Activated naive CD8-positive, alpha-beta T cell treated with anti-CD3 and anti-CD28 coated beads for 36 hours (primary cell): ENCODE measurements around the gene CCNY. TPM values are rescaled to one million over a fixed set of nuclear protein-coding genes. Genes with fewer than 3 reads are reported as not detected.
A peak's percentile ranks its signal among the peaks of the same experiment; 100 is the strongest.
"Not testable (repeated sequence)": the region's sequence is repeated elsewhere in the genome, so short reads cannot be mapped to it uniquely, and the experiment has no call there.

Experiments
- DNase-seq: peaks from one replicate; pipeline ENCODE4 v3.0.0; 2021
- H3K27ac Mint-ChIP-seq: one replicate; pipeline ENCODE4 v1.8.0; 2022; ENCODE audit warnings: mild to moderate bottlenecking, moderate library complexity, mixed read lengths
- H3K27me3 Mint-ChIP-seq: one replicate; pipeline ENCODE4 v1.8.0; 2022; ENCODE audit warnings: mild to moderate bottlenecking, mixed read lengths
- H3K36me3 Mint-ChIP-seq: one replicate; pipeline ENCODE4 v1.8.0; 2021; ENCODE audit warnings: mild to moderate bottlenecking, mixed read lengths
- H3K4me1 Mint-ChIP-seq: one replicate; pipeline ENCODE4 v1.8.0; 2021; ENCODE audit warnings: mixed read lengths
- H3K4me3 Mint-ChIP-seq: one replicate; pipeline ENCODE4 v1.8.0; 2022; ENCODE audit warnings: mild to moderate bottlenecking, moderate library complexity, mixed read lengths
- H3K9me3 Mint-ChIP-seq: one replicate; pipeline ENCODE4 v1.8.0; 2022; ENCODE audit warnings: mixed read lengths
- total RNA-seq, 2 experiments: library from RNA; stranded (reverse); gene quantifications; one replicate each; pipeline ENCODE4 v1.2.3, GENCODE V29; 2021

CCNY gene
- total RNA-seq, 2 experiments from 2014 or later, result 52.1 to 55.2 TPM

DNA sequence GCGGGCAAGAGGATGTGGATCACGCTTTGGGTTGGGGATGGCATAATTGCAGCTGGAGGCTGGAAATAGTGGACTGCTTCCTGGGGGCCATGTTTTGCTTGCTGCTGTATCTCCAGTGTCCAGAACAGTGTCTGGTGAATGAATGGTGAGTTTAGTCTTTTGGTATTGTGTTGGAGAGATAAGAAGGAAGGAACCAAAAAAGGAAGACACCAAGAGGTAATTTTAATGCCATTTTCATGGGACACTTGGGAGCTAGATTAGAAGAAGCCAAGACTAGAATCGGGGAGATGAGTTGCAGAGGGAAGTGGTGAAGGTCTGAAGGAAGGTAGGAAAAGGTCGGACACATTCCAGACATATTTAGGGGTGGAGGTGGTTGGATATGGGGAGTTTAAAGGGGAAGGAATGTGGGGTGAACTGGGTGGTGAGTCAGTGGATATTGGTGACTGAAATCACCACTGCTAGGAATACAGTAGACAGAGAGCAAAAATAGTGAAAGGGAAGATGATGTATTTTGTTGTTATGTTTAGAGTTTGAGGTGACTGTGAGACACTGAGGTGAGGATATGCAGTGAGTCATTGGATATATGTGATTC lies 76.7 kb downstream of the CCNY start:
- Mint-ChIP-seq H3K4me1 (peaks cover 59% of the 10 kb centered on the region), H3K4me3 (no peak overlapping the region), H3K27me3 (no peaks in the 10 kb centered on the region), H3K27ac (no peak overlapping the region), H3K9me3 (no peaks in the 10 kb centered on the region), H3K36me3 (peaks cover 2% of the 10 kb centered on the region)
- DNase-seq, result no peak

DNA sequence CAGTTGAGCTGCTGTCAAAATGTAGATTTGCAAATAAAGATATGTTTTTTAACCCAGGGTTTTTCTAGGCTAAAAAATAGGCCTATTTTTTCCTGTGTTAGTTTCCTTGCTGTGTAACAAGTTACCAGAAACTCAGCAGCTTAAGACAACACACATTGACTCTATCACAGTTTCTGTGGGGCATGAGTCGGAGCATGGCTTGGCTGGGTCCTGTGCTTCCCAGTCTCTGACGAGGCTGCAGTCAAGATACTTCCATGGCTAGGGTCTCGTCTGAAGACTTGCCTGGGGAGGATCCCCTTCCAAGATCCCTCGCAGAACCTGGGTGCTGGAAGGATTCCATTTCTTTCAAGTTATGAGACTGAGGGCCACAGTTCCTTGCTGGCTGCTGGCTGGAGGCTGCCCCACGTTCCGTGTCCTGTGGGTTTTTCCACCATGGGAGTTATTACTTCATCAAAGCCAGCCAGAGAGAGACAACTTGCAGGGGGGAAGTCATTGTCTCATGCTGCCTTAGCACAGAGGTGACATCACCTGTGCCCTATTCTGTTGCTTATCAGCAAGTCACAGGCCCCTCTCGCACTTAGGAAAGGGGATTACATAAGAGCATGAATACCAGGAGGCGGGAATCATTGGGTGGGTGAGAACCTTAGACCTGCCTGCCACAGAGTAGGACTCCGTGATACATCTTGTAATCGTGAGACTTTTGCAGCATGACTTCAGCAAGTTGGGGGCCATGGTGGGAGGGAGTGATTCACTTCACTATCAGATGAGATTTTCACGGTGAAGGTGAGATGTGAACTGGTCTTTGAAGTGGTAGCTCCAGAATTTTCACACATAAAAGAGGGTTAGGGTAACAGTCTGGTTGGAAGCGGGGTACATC lies 77.9 kb downstream of the CCNY start:
- peaks cover 6% of the 10 kb centered on the region for H3K36me3 Mint-ChIP-seq
- no peaks in the 10 kb centered on the region for H3K9me3 Mint-ChIP-seq
- DNase-seq, result peak; percentile 25
- H3K27me3 Mint-ChIP-seq, result no peaks in the 10 kb centered on the region
- peak overlapping the region; percentile 28 for H3K27ac Mint-ChIP-seq
- no peak overlapping the region for H3K4me3 Mint-ChIP-seq
- H3K4me1 Mint-ChIP-seq, result peaks cover 59% of the 10 kb centered on the region

DNA sequence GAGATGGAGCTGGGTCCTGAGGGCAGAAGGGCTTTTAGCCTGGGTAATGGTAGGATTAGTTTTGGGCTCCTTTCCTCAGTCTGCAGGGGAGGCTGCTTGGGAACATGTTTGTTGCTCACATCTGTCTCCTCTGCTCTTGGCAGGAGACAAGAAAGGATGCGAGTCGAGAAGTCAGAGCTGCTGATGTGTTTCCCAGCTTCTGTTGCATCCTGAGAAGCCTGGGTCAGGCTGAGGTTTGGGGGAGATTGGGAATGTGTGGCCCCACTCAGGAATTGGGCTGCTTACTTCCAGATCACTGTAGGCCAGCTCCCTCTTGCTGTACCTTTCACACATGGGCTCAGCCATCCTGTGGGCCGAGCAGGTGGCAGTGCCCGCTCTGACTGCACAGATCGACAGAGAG lies 79.2 kb downstream of the CCNY start:
- Mint-ChIP-seq H3K9me3 (no peaks in the 10 kb centered on the region), H3K36me3 (peaks cover 3% of the 10 kb centered on the region), H3K27ac (no peak overlapping the region), H3K4me1 (peaks cover 59% of the 10 kb centered on the region), H3K4me3 (no peak overlapping the region), H3K27me3 (no peaks in the 10 kb centered on the region)
- DNase-seq, result no peak

DNA sequence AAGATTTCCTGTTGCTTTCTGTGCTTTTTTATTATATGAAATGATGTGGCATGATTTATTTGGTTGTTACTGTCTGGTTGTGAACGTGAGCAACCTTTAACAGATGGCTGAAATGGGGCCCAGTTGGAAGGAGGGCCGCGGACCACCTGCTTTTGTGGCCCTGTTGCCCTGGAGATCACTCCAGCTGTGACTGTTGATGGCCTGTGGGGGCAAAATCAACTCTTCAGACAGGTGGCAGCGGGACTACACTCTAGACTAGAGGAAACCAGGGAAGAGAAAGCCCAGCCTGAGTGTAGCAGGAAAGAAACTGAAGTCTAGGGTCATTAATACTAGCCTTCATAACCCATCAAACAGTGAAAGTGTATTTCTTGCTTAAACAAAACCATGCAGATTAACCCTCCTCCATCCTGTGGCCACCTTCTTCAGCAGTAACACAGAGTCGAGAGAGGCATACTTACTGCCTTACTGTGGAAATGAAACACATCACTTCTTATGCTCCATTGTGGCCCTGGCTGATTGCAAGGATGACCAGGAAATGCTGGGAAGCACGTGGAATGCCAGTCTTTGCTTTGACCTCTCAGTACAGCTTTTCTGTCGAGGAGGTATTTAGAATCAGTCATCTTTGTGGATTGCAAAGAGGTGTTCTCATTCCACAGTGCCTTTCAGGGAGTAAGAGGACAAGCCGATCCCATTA lies 80.5 kb downstream of the CCNY start:
- H3K4me3 Mint-ChIP-seq, result no peak overlapping the region
- H3K27me3 Mint-ChIP-seq, result no peaks in the 10 kb centered on the region
- peaks cover 3% of the 10 kb centered on the region for H3K36me3 Mint-ChIP-seq
- H3K27ac Mint-ChIP-seq, result no peak overlapping the region
- no peaks in the 10 kb centered on the region for H3K9me3 Mint-ChIP-seq
- DNase-seq, result no peak
- peaks cover 60% of the 10 kb centered on the region for H3K4me1 Mint-ChIP-seq

DNA sequence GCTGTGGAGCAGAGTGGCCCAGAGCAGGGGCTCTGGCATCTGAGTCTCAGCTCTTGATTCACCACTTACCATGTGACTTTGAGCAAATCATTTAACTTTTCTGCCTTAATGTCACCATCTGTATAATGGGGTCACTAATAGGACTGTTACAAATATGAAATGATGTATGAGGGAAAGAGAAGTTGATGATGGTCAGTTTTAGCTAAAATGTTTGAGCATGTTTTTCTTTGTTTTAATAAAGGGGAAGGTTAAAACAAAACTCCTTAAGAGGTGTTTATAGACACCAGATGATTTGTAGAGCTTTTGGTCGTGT lies 81.0 kb downstream of the CCNY start:
- H3K9me3 Mint-ChIP-seq, result no peaks in the 10 kb centered on the region
- peaks cover 62% of the 10 kb centered on the region for H3K4me1 Mint-ChIP-seq
- peak overlapping the region; percentile 31 for H3K27ac Mint-ChIP-seq
- H3K36me3 Mint-ChIP-seq, result peaks cover 3% of the 10 kb centered on the region
- DNase-seq, result no peak
- H3K27me3 Mint-ChIP-seq, result no peaks in the 10 kb centered on the region
- no peak overlapping the region for H3K4me3 Mint-ChIP-seq

DNA sequence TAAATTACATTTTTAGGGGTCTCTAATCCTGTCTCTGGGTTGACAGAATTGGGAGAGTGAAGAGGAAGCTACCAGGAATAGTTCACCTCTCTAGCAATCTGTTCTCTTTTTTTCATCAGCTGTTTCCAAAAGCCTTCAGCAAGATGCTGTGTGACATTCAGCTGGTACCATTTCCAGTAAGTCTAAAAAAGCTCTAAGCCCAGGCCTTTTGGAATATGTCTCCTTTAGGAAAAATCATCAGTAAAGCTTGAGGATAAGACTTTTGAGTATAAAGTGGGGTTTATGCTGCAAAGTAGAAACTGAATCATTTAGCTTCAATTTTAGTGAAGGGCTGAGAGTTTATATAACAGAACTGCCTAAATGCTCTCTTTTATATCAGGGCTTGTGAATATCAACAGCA lies 81.5 kb downstream of the CCNY start:
- Mint-ChIP-seq H3K27ac (no peak overlapping the region), H3K4me1 (peaks cover 63% of the 10 kb centered on the region), H3K27me3 (no peaks in the 10 kb centered on the region), H3K4me3 (no peak overlapping the region), H3K9me3 (no peaks in the 10 kb centered on the region), H3K36me3 (peaks cover 3% of the 10 kb centered on the region)
- no peak for DNase-seq

DNA sequence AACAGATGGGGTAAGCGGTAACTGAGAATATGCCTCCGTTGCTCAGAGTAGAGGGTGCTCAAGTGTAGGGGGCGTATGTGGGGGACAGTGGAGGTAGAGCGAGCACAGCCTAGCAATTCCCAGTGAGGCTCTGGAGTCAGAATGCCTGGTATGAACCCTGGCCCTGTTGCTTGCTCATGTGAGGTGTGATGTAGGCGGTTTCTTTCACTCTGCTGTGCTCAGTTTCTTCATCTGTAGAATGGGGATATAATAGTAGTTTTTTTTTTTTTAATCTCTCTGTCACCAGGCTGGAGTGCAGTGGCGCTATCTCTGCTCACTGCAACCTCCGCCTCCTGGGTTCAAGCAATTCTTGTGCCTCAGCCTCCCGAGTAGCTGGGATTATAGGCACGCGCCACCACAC lies 82.3 kb downstream of the CCNY start:
- DNase-seq, H3K4me3 Mint-ChIP-seq, H3K9me3 Mint-ChIP-seq, H3K36me3 Mint-ChIP-seq, H3K27ac Mint-ChIP-seq, H3K27me3 Mint-ChIP-seq: not testable (repeated sequence)
- peaks cover 63% of the 10 kb centered on the region for H3K4me1 Mint-ChIP-seq

DNA sequence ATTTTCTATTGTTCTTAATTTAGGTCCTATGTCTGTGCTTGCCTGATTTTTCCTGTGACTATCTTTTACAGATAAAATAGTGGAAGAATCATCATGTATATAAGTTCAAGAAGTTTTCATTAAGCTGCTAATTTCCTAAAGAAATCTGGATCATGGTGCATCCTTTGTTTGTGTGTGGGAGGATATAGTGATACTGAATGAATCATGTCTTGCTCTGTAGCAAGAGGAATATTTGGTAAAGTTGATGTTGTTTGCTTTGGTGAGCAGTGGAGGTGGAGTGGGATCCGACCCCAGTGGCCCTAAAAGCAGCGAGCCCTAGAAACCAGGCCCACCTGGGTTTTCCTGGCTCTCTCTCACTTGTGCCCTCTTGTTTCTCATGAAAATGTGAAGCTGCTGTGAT lies 83.7 kb downstream of the CCNY start:
- Mint-ChIP-seq H3K4me1 (peaks cover 54% of the 10 kb centered on the region), H3K36me3 (peaks cover 3% of the 10 kb centered on the region), H3K27me3 (no peaks in the 10 kb centered on the region), H3K4me3 (no peak overlapping the region), H3K9me3 (no peaks in the 10 kb centered on the region), H3K27ac (no peak overlapping the region)
- no peak for DNase-seq

DNA sequence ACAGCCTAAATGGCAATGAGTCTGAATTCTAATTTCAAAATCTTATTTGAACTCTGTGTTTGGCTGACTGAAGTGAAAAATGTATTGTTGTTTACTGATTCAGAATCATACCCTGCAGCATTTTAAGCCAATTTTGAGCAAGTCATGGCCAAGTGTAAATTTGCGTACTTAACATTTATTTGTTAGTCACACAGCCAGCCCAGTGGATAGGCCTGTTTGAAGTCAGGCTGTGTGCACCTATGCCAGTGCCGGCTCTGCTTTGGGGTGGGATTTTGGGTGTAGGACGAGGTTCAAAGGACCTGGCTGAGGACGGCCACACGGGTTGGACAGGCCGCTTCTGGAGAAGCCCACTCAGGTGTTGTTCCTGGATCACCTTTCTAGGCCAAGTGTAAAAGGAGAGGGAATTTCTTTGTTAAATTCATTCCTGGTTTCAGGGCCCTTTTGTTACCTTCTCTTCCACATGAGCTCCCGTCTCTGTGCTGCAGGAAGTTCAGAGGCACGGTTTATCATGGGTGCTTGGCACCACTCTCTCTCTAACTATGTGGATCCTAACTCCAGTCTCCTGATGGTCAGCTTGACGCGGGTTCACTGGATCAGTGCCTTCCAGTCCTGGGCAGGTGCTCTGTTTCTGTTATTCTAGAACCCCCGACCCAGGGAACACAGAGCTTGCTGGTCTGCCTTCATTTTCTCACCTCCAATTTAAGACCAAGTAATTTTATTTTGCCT lies 84.7 kb downstream of the CCNY start:
- peaks cover 52% of the 10 kb centered on the region for H3K4me1 Mint-ChIP-seq

DNA sequence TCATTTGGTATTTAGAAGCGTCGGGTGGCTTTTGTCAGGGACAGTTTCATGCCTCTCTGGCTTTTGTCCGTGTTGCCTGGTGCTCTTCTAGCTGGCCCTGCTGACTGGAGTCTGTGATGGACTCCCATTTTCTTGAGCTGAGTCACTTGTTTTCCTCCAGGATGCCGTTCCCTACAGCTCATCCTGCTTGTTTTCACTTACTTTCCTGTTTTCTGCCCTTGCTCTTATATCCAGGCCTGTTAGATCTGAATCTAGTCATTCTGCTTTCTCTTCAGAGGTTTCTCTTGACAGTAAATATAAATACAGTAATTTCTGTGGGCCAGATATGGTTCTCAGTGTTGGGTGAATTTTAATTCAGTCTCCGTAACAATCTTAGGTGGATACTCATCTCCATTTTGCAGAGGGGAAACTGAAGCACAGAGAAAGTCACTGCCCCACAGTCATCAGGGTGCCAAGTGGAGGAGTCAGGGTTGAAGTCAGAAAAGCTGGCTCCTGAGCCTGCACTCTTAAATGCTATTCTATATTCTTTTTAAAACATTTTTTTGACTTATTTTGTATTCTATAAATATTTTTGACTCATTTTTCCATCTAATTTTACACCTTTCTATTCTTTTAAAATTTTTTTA lies 85.4 kb downstream of the CCNY start:
- H3K9me3 Mint-ChIP-seq, result no peaks in the 10 kb centered on the region
- peaks cover 53% of the 10 kb centered on the region for H3K4me1 Mint-ChIP-seq
- no peak overlapping the region for H3K27ac Mint-ChIP-seq
- no peaks in the 10 kb centered on the region for H3K27me3 Mint-ChIP-seq
- peaks cover 5% of the 10 kb centered on the region for H3K36me3 Mint-ChIP-seq
- no peak for DNase-seq
- no peak overlapping the region for H3K4me3 Mint-ChIP-seq

More for the DNA sequence above, 84.7 kb downstream of the CCNY start:
- Mint-ChIP-seq H3K36me3 (peaks cover 4% of the 10 kb centered on the region), H3K4me3 (no peak overlapping the region), H3K27ac (no peak overlapping the region), H3K27me3 (no peaks in the 10 kb centered on the region), H3K9me3 (no peaks in the 10 kb centered on the region)
- DNase-seq, result no peak

DNA sequence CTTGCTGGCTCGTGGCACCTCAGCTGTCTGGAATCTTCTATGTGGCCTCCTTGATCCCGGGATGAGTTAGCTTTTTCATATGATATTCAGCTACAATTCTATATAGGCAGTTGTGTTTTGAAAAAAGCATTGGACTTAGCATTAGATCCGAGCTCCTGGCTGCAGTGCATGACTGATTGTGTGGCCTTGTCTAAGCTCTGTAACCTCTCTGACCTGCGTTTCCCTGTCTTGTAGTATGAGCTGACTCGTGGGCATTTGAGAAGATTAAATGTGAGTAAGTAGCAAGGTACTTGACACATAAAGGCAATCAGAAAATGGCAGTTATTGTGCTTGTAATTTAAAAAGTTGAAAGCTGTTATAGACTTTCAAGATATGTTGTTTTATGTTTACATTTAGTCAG lies 85.9 kb downstream of the CCNY start:
- Mint-ChIP-seq H3K27me3 (no peaks in the 10 kb centered on the region), H3K4me1 (peaks cover 55% of the 10 kb centered on the region), H3K4me3 (no peak overlapping the region), H3K27ac (no peak overlapping the region), H3K9me3 (no peaks in the 10 kb centered on the region), H3K36me3 (peaks cover 5% of the 10 kb centered on the region)
- DNase-seq, result no peak

DNA sequence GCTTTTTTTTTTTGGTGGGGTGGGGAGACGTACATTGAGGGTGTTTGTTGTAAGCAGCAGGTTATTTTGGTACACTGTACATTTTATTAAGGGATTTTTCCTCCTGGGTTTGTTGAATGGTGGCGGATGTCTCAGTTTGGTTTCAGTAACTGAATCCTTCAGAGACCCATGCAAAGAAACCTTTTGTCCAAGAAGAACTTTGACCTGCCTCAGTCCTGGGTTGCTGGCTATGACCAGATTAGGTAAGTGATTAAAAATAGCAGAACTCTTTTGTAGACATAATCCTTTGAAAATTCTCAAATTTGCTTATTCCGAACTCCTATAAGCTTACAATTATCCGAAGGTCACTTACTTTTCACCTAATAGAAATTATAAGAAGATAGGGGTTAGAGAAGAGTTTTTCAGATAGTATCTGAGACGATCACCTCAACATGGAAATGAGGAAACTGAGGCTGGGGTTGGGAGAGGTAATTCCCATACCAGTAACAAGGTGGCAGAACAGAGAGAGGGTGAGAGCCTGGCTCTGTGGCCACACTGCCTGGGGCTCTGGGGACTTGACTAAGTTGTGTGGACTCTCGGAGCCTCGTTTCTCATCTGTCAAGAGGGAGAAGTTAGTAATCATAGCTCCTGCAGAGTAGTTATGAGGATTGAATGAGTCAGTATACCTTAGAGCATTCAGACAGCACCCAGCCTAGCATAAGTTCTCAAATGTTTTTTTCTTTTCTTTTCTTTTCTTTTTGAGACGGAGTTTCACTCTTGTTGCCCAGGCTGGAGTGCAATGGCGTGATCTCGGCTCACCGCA lies 87.4 kb downstream of the CCNY start:
- H3K9me3 Mint-ChIP-seq, result no peaks in the 10 kb centered on the region
- peaks cover 8% of the 10 kb centered on the region for H3K36me3 Mint-ChIP-seq
- H3K4me3 Mint-ChIP-seq, result no peak overlapping the region
- H3K27me3 Mint-ChIP-seq, result no peaks in the 10 kb centered on the region
- no peak for DNase-seq
- peaks cover 54% of the 10 kb centered on the region for H3K4me1 Mint-ChIP-seq
- H3K27ac Mint-ChIP-seq, result no peak overlapping the region

DNA sequence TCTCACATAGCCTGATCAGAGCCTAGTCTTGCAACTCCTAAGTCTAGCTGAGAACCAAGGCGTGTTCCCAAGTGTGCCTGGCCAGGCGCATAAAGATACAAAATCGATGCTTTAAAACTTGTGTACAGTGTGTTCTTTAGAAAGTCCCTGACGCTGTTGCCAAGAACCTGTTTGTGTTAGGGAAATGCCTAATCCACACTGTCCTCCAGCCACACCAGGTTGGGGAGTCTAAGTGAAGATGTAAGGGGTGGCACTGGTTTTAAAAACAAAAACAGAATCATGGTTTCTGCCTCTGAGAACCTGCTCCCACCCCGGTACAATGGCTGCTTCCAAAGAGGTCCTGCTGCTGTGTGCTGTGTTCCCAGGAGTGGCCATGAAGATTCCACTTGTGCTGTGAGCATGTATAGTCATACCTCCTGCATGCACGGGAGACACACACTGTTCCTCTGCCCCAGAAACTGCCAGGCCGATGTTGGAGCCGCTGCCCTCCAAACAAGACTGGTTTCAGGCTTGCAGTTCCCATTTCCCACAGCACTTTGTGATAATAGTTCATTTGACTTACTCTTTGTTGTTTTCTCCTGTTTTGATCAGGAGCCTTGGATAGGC lies 88.5 kb downstream of the CCNY start:
- H3K4me3 Mint-ChIP-seq, result no peak overlapping the region
- no peak for DNase-seq
- H3K4me1 Mint-ChIP-seq, result peaks cover 49% of the 10 kb centered on the region
- peaks cover 8% of the 10 kb centered on the region for H3K36me3 Mint-ChIP-seq
- no peaks in the 10 kb centered on the region for H3K27me3 Mint-ChIP-seq
- H3K9me3 Mint-ChIP-seq, result no peaks in the 10 kb centered on the region
- no peak overlapping the region for H3K27ac Mint-ChIP-seq

DNA sequence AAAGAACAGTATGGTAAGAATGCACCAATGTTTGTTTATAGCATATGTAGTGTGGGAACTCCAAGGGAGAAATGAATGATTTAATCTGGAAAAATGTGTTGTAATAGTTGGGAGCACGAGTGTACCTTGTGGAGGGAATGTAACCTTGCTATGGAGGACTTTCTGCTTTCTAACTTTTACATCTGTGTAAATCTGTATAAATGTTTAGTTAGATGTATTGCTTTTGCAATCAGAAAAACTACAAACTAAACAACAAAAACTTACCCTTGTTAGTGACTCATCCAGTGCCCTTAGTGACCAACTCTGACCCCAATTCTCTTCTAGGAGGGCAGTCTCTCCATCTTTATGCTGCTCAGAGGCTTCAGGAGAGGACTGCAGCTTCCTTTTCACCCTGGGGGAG lies 89.3 kb downstream of the CCNY start:
- no peak overlapping the region for H3K4me3 Mint-ChIP-seq
- no peaks in the 10 kb centered on the region for H3K27me3 Mint-ChIP-seq
- no peak for DNase-seq
- H3K9me3 Mint-ChIP-seq, result no peaks in the 10 kb centered on the region
- peaks cover 41% of the 10 kb centered on the region for H3K4me1 Mint-ChIP-seq
- peaks cover 8% of the 10 kb centered on the region for H3K36me3 Mint-ChIP-seq
- H3K27ac Mint-ChIP-seq, result no peak overlapping the region
